Loucy (cell line): ENCODE results near the gene MSMB.
"Not testable (repeated sequence)": the region's sequence is repeated elsewhere in the genome, so short reads cannot be mapped to it uniquely, and the experiment has no call there.

Source experiments
- EZH2phosphoT487 ChIP-seq: fragments of 200-600 bp; IDR thresholded peaks from 2 replicates; pipeline ENCODE4 v1.6.1; 2018; ENCODE audit warnings: antibody characterized with exemption, mild to moderate bottlenecking, moderate library complexity, borderline replicate concordance
- TF ChIP-seq, protein P1 (sequence below): fragments of 200-600 bp; sonication (generic); conservative IDR thresholded peaks from 2 replicates; pipeline ENCODE4 v1.5.1; 2014; ENCODE audit warnings: mild to moderate bottlenecking, antibody characterized with exemption, low read length

- TF ChIP-seq, protein P1, sequence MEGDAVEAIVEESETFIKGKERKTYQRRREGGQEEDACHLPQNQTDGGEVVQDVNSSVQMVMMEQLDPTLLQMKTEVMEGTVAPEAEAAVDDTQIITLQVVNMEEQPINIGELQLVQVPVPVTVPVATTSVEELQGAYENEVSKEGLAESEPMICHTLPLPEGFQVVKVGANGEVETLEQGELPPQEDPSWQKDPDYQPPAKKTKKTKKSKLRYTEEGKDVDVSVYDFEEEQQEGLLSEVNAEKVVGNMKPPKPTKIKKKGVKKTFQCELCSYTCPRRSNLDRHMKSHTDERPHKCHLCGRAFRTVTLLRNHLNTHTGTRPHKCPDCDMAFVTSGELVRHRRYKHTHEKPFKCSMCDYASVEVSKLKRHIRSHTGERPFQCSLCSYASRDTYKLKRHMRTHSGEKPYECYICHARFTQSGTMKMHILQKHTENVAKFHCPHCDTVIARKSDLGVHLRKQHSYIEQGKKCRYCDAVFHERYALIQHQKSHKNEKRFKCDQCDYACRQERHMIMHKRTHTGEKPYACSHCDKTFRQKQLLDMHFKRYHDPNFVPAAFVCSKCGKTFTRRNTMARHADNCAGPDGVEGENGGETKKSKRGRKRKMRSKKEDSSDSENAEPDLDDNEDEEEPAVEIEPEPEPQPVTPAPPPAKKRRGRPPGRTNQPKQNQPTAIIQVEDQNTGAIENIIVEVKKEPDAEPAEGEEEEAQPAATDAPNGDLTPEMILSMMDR, result not testable (repeated sequence)
- TF ChIP-seq EZH2phosphoT487, result not testable (repeated sequence)
Observed at GRCh38 chr10:45984473-45984872, 61.6 kb downstream of the MSMB start.
